HG03060 (cell line): ENCODE data around the gene IFNAR2.

ENCODE experiments used
- ATAC-seq: cut with Tn5 transposase; IDR thresholded peaks from one replicate; pipeline ENCODE4 v1.9.1; 2021; ENCODE audit warnings: low read depth, moderate number of reproducible peaks; ENCODE audit not compliant: unreplicated experiment

Gene IFNAR2

GRCh38 chr21:33229784-33230544 is at the start of gene IFNAR2:
TSS of gene IFNAR2 (plus strand) at chr21:33229938. CDS start at chr21:33241923, 11,985 bp downstream.
- ATAC-seq, result no peak

GRCh38 chr21:33185852-33186251 is 43.9 kb upstream of the IFNAR2 start:
- ATAC-seq, result no peak

DNA sequence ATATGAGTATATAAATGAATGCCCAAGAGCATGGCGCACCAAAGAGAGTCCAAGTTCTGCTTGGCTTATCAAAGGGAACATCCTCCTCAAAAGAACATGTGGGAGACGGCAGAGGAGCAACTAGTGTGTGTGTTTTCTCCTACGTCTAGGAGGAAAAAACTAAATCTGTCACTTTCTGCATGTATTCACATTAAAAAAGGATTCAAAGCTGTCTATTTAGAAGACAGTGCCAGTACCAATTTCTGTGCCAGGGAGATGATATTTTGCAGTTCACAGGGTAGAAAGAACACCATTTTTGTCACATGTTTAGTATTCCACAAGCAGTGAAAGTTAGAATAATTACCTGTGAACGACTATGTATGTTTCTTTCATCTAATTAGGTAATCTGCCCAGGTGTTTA is 42.5 kb upstream of the IFNAR2 start:
- no peak for ATAC-seq

GRCh38 chr21:33189237-33189636 is 40.5 kb upstream of the IFNAR2 start:
- ATAC-seq, result no peak

- ATAC-seq, result no peak
Observed at GRCh38 chr21:33189824-33190223, 39.9 kb upstream of the IFNAR2 start.

DNA sequence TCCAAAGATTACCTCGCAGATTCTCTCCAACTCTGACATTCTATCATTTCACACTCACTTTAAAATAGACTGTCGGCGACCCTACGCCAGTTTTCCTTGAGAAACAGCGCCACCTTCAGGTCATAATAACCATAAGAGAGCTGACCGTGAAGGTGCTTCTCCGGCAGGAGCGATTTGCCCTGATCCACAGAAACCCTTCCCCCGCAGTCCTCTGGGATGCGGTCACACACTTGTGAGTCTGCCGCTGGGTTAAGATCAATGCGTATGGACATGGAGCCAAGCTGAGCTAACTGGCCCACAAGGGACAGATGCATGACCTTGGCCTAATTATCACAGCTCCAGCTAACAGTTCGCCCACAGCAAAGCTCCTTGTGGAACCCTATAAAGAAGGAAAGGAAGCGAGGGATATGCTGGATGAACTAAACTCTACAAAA is 32.8 kb upstream of the IFNAR2 start:
- ATAC-seq, result no peak

- no peak for ATAC-seq
Observed at GRCh38 chr21:33197496-33197895, 32.2 kb upstream of the IFNAR2 start.

DNA sequence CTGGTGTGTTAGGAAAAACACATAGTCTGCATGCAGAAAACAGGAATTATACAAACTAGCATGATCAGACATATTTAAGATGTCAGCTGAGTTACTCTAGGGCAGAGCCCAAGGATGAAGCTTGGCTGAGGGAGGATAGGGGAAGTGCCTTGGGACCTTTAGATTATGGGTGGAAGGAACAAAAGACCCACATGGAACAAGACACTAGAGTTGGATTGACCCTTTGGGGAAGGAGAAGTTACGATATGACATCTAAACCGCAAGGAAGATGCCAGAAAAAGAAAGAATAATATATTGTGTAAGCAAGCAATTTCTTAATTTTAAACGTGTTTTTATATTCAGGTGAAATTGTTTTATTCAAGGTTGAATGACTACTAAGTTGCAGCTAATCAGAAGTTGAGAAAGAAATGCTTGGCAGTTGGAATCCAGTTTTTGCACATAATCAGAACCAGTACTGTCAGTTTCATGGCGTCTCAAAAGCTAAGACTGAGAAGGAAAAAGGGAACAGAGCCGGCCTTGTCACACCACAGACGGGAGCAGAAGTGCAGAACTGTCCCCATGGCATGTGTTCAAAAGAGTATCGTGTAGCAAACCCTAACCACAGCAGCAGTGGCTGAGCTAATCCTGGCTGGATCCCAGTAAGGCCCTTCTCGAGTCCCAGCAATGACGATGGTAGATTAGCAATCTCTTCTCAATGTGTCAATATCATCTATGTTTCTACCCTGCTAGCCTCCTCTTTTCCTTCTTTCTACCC is 31.2 kb upstream of the IFNAR2 start:
- ATAC-seq, result no peak

DNA sequence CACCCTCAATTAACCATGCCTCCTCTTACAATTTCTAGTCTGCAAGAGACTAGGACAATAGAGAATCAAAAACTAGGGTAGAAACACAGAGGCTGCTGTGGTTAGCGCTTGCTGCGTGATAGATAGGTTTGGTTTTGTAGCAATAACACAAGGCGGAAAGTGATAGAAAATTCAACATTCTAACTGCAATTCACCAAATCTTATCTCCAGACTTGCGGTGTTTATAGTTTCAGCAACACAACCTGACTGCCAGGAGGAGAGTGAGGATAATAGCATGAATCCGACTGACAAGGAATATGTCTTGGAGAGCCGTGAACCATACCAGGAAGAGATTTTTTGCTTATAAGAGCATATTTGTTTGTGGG is 30.7 kb upstream of the IFNAR2 start:
- ATAC-seq, result no peak

DNA sequence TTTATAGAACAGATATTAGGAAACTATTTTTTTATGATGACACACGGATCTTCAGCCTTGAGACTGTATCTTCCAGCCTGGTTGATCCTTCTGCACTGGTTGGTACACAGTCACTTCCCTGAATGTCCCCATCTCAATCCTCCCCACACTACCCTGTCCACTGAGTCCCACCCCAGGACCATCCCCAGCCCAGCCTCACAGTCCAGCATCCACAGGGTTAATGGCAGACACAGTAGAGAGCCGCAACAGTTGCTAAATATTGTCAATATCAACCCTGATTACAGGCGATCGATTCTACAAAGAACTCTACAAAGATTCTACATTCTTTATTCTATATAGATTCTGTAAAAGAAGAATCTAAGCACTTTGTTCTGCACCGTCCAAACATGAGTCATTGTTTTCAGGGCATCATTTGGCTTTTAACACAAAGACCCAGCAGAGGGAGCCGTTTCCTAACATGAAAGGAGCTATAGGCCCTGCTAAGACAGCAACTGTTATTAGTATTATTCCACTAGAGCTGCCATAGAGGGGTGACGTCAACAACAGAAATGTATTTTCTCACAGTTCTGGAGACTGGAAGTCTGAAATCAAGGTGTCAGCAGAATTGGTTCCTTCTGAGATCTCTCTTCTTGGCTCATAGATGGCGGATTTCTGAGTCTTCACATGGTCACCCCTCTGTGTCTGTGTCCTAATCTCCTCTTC is 30.1 kb upstream of the IFNAR2 start:
- ATAC-seq, result peak; percentile 57

DNA sequence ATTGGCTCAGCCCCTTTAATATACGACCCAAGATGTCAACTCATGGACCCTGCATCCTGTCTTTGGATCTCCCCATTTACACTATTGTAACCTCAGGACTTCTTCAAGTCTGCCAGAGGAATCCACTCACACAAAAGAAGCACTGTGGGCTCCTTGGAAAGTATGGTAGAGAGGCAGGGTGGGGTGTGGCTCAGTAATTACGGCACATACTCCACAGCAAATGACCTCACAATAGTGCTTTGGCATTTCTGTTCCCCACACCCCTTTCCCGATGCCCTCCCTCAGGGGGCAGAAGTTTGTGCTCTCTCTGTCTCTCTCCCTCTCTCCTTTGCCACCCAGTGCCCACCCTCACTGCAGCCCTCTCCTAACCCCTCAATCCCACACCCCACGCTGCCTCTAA is 27.8 kb upstream of the IFNAR2 start:
- no peak for ATAC-seq

DNA sequence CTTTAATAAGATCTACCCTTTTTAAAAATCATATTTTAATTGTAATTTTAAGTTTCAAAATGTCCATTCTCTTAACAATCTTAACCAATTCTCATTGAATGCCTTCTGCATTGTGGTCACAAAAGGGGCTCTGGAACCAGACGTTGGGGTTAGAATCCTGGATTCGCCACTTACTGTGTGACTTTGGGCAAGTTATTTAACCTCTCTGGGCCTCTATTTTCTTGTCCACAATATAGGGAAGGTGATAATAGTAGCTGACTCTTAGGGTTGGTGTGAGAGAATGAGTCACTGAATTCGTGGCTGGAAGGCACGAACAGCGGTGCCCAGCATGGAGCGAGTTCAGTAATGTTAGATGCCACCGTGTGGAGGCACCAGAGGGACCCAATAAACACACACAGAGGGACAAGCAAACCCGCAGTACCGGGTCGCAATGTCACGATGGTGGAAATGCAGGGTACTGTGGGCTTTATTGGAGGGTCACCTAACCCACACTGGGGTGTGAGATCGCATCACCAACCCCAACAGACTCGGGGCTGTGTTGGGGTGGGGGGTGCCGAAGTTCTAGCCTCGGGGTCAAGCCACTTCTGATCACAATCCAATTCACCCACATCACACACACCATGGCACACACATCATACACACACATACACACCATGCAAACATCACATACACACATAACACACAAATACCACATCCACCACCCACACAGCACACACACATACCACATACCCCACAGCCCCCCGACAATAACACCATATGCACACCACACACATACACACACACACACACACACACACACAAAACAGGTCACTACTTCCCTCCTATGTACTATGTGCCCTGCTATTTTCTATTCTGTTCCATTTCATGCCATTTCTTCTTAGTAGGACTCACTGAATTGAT is 27.0 kb upstream of the IFNAR2 start:
- ATAC-seq, result no peak

DNA sequence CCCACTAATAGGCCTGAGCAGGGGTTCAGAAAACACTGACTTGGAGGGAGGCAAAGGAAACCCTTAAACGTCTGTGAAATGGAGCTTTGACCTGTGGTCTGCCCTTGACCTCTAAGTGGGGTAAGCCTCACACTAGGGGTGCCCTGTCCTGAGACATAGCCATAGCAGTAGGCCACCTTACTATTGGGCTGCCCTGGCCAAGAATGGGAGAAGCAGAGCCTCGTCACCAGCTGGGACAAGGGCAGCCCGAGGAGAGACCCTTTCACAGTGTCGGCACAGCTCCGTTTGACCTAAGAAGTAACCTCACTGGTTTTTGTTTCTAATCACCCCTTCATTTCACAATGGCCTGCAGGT is 26.4 kb upstream of the IFNAR2 start:
- no peak for ATAC-seq

GRCh38 chr21:33205476-33205875 is 24.3 kb upstream of the IFNAR2 start:
- no peak for ATAC-seq

GRCh38 chr21:33206771-33207281 is 22.9 kb upstream of the IFNAR2 start:
- ATAC-seq, result no peak

- no peak for ATAC-seq
Observed at GRCh38 chr21:33207449-33208149, 22.1 kb upstream of the IFNAR2 start.

DNA sequence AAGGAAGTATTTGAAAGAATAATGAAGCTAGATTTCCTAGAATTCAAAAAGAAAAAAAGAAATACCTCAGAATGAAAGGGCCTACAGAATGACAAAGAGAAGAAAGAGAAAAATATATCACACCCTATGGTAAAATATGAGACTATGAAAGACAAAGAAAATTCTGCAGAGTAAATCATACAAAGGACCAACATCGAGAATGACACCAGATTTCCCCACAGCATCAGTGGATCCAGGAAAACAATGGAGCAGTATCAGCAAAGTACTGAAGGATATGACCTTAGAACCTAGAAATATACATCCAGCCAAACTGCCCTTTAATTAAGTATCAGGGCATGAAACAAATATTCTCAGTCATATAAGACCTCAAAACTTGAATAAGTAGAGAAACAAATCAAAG is 21.2 kb upstream of the IFNAR2 start:
- ATAC-seq, result no peak

- no peak for ATAC-seq
Observed at GRCh38 chr21:33211305-33211704, 18.4 kb upstream of the IFNAR2 start.

- ATAC-seq, result no peak
Observed at GRCh38 chr21:33211732-33212131, 18.0 kb upstream of the IFNAR2 start.
